Calu3 (cell line): ENCODE measurements around the gene PTPRG. TPM values are rescaled to one million over a fixed set of nuclear protein-coding genes. Genes with fewer than 3 reads are reported as not detected.

Source experiments
- BruUV-seq: library from RNA; stranded (reverse); fragments of 400-500 nt; replicated peaks from 2 replicates; lab custom pipeline; 2021; lab: Mats Ljungman, UMichigan
- CTCF ChIA-PET: fragments of 300-600 bp; sonication (Branson Sonifier 250); formaldehyde crosslinking; loops from one replicate; lab custom pipeline; 2022; ENCODE audit warnings: antibody characterized with exemption; lab: Charles Lee
- DNase-seq: peaks from one replicate; pipeline ENCODE4 v3.0.0; 2022
- H3K27ac Mint-ChIP-seq: one replicate; pipeline ENCODE4 v1.8.0; 2022; ENCODE audit warnings: mixed read lengths; ENCODE audit not compliant: unreplicated experiment
- H3K27me3 Mint-ChIP-seq: one replicate; pipeline ENCODE4 v1.8.0; 2022; ENCODE audit warnings: mixed read lengths; ENCODE audit not compliant: unreplicated experiment
- H3K36me3 Mint-ChIP-seq: one replicate; pipeline ENCODE4 v1.8.0; 2022; ENCODE audit warnings: mild to moderate bottlenecking, moderate library complexity, mixed read lengths; ENCODE audit not compliant: insufficient read depth, unreplicated experiment
- H3K4me1 Mint-ChIP-seq: one replicate; pipeline ENCODE4 v1.8.0; 2022; ENCODE audit warnings: mild to moderate bottlenecking, low read depth, mixed read lengths; ENCODE audit not compliant: unreplicated experiment
- H3K4me3 Mint-ChIP-seq: one replicate; pipeline ENCODE4 v1.8.0; 2022; ENCODE audit warnings: mild to moderate bottlenecking, low read depth, moderate library complexity, mixed read lengths; ENCODE audit not compliant: unreplicated experiment
- H3K9me3 Mint-ChIP-seq: one replicate; pipeline ENCODE4 v1.8.0; 2022; ENCODE audit warnings: low read depth, mixed read lengths; ENCODE audit not compliant: unreplicated experiment
- CTCF ChIP-seq: fragments of 200-600 bp; IDR thresholded peaks from one replicate; pipeline ENCODE4 v1.8.0; 2022; ENCODE audit warnings: antibody characterized with exemption; ENCODE audit not compliant: unreplicated experiment
- intact Hi-C: fragments of 100-400 bp; cut with micrococcal nuclease; formaldehyde crosslinking; loops from one replicate; pipeline ENCODE4 v1.10.0; 2022; ENCODE audit not compliant: unreplicated experiment
- total RNA-seq: library from RNA; stranded (reverse); gene quantifications from 2 replicates; pipeline ENCODE4 v1.2.3, GENCODE V29; 2022

Gene PTPRG
- total RNA-seq, 1 experiment from 2014 or later: 0.35 TPM

- no peak for DNase-seq
- Mint-ChIP-seq H3K27me3 (peaks cover 10% of the 10 kb centered on the region), H3K4me3 (no peak overlapping the region), H3K9me3 (peaks cover 3% of the 10 kb centered on the region), H3K4me1 (no peaks in the 10 kb centered on the region), H3K36me3 (no peaks in the 10 kb centered on the region), H3K27ac (no peak overlapping the region)
- no peak for TF ChIP-seq CTCF
- CTCF ChIA-PET: no interaction called here
- no TSS peak for BruUV-seq
- intact Hi-C loops: no loop called here
Measured at GRCh38 chr3:61569856-61570580, 8.6 kb downstream of the PTPRG start.

- TF ChIP-seq CTCF: no peak
- DNase-seq: no peak
- Mint-ChIP-seq H3K9me3 (peaks cover 3% of the 10 kb centered on the region), H3K4me1 (no peaks in the 10 kb centered on the region), H3K4me3 (no peak overlapping the region), H3K27me3 (peaks cover 2% of the 10 kb centered on the region), H3K27ac (no peak overlapping the region), H3K36me3 (no peaks in the 10 kb centered on the region)
- no TSS peak for BruUV-seq
- intact Hi-C loops: no loop called here
- CTCF ChIA-PET: no interaction called here
Measured at GRCh38 chr3:61570813-61571212, 9.4 kb downstream of the PTPRG start.

- H3K4me3 Mint-ChIP-seq: no peak overlapping the region
Measured at GRCh38 chr3:61571516-61572336, 10.4 kb downstream of the PTPRG start.

GRCh38 chr3:61572879-61573278, 11.5 kb downstream of the PTPRG start:
- CTCF ChIA-PET: no interaction called here
- no peaks in the 10 kb centered on the region for H3K4me1 Mint-ChIP-seq
- no peak overlapping the region for H3K4me3 Mint-ChIP-seq
- no peak for DNase-seq
- no TSS peak for BruUV-seq
- H3K27me3 Mint-ChIP-seq: no peaks in the 10 kb centered on the region
- no peaks in the 10 kb centered on the region for H3K36me3 Mint-ChIP-seq
- intact Hi-C loops: no loop called here
- no peak overlapping the region for H3K27ac Mint-ChIP-seq
- no peak for TF ChIP-seq CTCF
- peaks cover 5% of the 10 kb centered on the region for H3K9me3 Mint-ChIP-seq

More at GRCh38 chr3:61571516-61572336, 10.4 kb downstream of the PTPRG start:
- intact Hi-C loops: no loop called here
- H3K4me1 Mint-ChIP-seq: no peaks in the 10 kb centered on the region
- CTCF ChIA-PET: no interaction called here
- BruUV-seq: no TSS peak
- no peak for DNase-seq
- H3K36me3 Mint-ChIP-seq: no peaks in the 10 kb centered on the region
- no peaks in the 10 kb centered on the region for H3K27me3 Mint-ChIP-seq
- peaks cover 5% of the 10 kb centered on the region for H3K9me3 Mint-ChIP-seq
- TF ChIP-seq CTCF: no peak
- no peak overlapping the region for H3K27ac Mint-ChIP-seq
